Uterus (tissue), 2 donors: ENCODE data around the gene MUC2.

Experiments
- CTCF ChIP-seq, 4 experiments: fragments of 200-600 bp in 2 of 4; fragments of 450-650 bp in 2 of 4; sonication (generic) in 2 of 4; IDR thresholded peaks; one replicate each; pipeline ENCODE4 v1.5.1; 2016 to 2019; ENCODE audit warnings: antibody characterized with exemption in 4 of 4, mild to moderate bottlenecking in 2 of 4, moderate library complexity in 1 of 4
- POLR2A ChIP-seq, 2 donors: fragments of 450-650 bp; IDR thresholded peaks; one replicate each; pipeline ENCODE4 v1.6.1; 2016; ENCODE audit warnings: antibody characterized with exemption in 2 of 2, mild to moderate bottlenecking in 1 of 2, moderate library complexity in 1 of 2

- TF ChIP-seq CTCF (IDR thresholded peaks at IDR 0.05) (no peak), POLR2A (IDR thresholded peaks at IDR 0.05) (no peak)
Observed at GRCh38 chr11:1029654-1030053, 45.0 kb upstream of the MUC2 start.
